HG03469 (cell line): ENCODE data around the gene ARHGAP8.
"Not testable (repeated sequence)": the region's sequence is repeated elsewhere in the genome, so short reads cannot be mapped to it uniquely, and the experiment has no call there.

ENCODE experiments used
- ATAC-seq: cut with Tn5 transposase; IDR thresholded peaks from one replicate; pipeline ENCODE4 v1.9.1; 2021; ENCODE audit warnings: mild to moderate bottlenecking, moderate library complexity, moderate number of reproducible peaks; ENCODE audit not compliant: unreplicated experiment

ARHGAP8 gene

DNA sequence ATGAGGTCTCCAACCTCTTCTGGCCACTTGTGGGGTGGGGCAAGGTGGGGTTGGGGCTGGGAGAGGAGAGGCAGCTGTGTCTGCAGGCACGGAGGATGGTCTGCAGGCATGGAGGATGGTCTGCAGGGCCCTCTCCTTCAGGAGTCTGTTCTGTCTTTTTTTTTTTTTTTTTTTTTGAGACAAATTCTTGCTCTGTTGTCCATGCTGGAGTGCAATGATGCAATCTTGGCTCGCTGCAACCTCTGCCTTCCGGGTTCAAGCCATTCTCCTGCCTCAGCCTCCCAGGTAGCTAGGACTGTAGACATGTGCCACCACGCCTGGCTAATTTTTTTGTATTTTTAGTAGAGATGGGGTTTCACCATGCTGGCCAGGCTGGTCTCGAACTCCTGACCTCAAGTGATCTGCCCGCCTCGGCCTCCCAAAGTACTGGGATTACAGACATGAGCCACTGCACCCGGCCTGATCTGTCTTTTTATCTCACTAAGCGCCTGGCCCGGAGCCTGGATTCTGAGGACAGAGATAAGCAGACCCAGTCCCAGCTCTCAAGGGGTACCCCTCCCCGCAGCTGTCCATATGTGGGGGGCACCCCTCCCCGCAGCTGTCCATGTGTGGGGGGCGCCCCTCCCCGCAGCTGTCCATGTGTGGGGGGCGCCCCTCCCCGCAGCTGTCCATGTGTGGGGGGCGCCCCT is 47.7 kb downstream of the ARHGAP8 start:
- not testable (repeated sequence) for ATAC-seq

DNA sequence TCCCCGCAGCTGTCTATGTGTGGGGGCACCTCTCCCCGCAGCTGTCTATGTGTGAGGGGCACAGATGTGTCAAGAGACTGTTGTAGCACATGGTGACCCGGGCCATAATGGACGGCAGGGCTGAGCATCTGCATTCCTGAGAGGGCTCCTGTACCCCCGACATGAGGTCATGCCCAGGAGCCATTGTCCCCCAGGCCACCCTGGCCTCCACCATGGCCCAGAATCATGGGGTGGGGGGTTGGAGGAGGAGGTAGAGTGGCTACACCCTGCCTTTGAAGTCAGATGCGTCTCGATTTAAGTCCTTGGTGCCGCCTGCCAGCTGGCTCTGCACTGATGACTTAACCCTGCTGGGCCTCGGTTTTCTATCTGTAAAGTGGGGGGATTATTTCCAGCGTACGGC is 49.1 kb downstream of the ARHGAP8 start:
- no peak for ATAC-seq

DNA sequence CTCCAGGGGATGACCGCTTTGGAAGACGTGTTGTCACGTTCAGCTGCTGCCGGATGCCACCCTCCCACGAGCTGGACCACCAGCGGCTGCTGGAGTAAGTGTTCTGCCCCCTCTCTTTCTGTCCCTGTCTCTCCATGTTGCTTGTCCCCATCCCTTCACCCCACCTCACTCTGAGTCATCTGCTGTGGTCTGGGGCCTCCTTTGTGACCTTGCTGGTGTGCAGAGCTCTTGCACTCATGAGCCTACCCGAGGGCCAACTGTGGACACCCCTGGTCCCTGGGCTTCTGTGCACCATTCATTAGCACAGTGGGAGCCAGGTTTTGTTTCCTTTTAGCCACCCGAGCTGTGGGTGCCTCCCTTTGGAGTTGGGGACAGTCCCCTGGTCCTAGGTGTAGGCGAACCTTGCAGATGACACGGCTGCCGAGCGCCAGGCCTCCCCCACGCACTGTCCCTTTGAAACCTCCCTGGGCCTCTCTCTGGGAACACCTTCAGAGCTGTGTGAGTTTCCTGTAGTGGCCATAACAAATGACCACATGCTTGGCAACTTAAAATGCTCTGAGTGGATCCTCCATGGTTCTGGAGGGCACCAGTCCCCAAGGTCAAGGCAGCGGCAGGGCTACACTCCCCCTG is 49.8 kb downstream of the ARHGAP8 start:
- no peak for ATAC-seq

DNA sequence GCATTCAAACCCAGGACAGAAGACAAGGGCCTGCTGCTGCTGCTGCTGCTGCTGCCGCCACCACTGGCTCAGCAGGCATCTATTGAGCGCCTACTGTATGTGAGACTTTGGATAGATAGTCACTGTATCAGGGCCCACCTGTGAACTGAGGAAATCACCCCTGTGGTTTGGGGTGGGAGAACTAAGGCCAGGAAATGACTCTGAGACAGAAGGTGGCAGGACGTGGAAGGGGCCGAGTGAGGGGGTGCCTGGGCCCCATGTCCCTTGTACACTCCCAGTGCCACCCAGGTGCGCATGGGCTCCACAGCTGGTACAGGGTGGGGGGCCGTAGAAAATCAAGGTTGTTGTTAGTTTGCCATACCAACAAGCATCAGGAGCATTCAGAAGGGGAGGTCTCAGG is 50.6 kb downstream of the ARHGAP8 start:
- ATAC-seq, result no peak

DNA sequence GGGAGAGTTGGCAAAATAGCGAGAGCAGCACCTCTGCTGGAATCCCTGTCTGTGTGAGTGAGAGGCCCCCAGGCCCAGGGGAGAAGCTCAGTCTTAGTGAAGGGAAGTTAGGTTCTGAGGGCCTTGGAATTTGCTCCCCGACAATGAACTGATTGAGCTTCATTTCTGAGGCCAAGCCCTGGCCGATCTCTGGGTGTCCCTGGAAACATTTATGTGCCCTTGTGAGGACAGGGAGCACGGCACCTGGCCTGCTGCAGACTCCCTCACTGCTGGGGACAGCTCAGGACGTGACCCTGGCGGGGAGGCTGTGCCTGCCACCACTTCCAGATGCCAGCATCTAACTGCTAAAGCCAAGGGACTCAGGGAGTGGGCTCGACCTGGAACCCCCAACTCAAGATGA is 52.0 kb downstream of the ARHGAP8 start:
- no peak for ATAC-seq

DNA sequence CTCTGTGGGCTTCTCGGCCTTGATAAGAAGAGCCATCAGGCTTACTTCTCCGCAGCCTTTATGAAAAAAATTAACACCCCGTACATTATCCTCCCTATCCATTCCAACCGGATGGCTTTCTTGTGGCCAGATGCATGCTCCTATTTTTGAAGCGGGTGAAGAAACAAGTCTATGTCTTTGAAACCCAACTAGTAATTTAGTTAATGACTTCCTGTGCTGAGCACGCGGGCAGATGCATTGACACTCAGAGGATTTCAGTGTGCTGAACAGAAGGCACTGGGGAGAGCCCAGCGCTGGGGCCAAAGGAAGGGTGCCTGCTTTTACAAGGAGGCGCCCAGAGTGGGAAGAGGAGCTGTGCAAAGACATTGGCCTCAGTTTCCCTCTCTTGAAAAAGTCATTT is 53.3 kb downstream of the ARHGAP8 start:
- ATAC-seq, result no peak

DNA sequence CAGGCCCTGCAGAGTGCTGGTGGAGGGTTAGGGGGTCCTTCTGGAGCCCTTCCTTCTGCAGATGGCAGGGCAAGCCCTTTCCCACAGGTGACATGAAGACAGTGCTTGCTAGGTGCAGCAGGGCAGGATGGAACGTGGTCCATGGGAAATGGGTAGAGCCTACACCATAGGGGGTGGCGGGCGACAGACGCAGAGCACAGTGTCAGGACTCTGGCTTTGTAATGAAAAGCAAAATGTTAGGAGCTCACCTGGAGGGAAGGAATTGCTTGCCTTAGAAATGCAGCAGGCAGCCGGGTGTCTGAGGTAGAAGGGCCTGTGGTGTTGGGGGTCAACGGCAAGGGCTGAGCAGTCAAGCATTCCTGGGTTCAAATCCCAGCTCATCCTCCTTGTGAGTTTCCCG is 54.9 kb downstream of the ARHGAP8 start:
- no peak for ATAC-seq

DNA sequence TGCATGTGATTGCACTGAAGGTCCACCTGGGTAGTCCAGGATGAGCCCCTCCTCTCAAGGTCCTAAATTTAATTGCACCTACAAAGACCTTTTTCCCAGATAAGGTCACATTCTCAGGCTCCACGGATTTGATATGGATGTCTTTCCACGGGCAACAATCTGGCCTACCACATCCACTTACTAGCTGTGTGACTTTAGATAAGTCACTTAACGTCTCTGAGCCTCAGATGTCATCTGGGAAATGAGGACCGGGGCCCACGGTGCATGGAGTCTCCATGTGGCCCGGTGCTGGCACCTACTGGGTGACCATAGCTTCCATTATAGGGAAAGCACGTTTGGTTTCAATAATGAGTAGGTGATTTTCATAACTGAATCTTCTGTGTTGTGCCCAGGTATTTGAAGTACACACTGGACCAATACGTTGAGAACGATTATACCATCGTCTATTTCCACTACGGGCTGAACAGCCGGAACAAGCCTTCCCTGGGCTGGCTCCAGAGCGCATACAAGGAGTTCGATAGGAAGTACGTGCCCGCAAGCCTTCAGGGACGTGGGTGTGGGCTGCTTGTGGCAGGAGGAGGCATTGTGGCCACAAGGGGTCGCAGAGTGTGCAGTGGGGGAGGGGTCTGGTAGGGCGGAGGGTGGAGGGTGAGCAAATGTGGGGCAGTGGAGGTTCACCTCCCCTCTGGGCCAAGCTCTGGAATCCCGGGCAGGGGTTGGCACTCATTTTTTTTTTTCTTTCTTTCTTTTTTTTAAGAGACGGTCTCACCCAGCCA is 55.7 kb downstream of the ARHGAP8 start:
- no peak for ATAC-seq

DNA sequence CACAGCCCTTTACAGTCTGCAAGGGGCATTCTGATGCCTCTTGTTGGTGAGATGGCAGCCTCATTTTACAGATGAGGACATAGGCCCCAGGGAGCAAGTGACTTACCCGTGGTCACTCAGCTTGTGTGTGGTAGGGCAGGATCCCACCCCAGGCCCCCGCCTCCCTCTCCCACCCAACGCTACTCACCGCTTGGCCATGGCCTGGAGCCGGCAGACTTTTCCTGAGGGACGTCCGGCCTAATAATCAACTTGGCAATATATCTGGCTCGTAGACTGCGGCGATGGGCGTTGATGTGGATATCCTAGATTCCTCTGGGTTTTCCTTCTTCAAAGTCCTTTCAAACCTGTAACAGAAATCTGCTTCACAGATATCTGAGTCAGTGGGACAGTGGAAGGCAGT is 57.1 kb downstream of the ARHGAP8 start:
- no peak for ATAC-seq

DNA sequence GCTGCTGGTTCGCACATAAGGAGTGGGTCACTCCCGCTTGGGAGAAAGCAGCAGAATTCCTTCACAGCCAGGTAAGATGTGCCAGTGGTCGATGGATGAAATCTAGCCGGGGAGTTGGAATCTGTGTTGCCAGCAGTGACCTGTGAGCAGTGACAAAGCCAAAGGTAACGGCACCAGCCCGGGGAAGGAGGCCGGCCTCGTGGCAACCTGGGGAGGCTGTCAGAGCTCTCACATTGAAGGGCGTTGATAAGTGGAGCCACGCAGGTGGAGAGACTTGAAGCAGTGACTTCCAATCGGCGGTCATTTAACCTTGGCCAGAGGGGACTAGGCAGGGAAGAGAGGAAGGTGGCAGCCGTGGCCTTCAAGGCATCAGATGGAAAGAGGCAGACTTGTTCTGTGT is 58.8 kb downstream of the ARHGAP8 start:
- no peak for ATAC-seq

DNA sequence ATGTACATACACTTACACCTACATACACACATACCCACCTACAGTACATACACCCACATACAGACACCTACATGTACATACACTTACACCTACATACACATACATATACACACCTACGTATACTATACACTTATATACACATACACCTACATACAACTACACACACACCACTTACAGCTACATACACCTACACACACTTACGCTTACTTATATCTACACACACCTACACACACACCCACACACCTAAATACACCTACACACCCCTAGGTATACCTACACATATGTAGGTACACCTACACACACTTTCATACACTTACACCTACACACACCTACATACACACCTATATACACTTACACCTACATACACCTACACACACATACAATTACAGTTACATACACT is 61.0 kb downstream of the ARHGAP8 start:
- ATAC-seq, result no peak

DNA sequence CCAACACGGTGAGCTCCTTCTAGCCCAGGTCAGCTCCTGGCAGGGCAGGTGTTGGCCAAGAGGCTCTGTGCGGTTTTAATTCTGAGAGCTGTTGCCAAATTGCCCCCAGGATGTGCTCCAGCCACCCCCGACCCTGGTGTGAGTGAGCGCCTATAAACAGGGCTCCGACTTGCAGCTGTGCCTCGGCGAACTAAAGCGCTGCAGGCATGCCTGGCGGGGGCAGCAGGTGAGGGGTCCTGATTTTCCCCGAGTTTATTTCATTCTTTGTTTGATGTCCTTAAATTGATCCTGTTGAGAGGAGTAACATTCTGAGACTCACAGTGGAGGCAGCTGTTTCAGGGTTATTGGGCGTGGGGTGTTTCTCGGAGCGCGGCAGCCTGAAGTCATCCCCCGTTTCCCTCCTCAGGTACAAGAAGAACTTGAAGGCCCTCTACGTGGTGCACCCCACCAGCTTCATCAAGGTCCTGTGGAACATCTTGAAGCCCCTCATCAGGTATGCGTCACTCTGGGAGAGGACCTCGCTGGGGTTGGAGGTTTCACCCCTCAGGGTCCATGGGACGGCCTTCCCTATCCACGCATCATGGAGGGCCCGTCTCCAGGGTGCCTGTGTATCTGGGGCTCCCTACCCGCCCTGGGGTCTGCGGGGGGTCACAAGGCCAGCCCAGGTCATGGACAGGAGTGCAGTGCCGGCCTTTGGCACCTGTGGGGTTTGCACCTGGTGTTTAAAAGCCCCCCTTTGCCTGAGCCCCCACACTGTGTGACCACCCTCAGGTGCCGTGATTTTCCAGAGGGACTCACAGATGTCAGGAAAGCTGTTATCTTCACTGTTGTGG is 62.1 kb downstream of the ARHGAP8 start:
- no peak for ATAC-seq

DNA sequence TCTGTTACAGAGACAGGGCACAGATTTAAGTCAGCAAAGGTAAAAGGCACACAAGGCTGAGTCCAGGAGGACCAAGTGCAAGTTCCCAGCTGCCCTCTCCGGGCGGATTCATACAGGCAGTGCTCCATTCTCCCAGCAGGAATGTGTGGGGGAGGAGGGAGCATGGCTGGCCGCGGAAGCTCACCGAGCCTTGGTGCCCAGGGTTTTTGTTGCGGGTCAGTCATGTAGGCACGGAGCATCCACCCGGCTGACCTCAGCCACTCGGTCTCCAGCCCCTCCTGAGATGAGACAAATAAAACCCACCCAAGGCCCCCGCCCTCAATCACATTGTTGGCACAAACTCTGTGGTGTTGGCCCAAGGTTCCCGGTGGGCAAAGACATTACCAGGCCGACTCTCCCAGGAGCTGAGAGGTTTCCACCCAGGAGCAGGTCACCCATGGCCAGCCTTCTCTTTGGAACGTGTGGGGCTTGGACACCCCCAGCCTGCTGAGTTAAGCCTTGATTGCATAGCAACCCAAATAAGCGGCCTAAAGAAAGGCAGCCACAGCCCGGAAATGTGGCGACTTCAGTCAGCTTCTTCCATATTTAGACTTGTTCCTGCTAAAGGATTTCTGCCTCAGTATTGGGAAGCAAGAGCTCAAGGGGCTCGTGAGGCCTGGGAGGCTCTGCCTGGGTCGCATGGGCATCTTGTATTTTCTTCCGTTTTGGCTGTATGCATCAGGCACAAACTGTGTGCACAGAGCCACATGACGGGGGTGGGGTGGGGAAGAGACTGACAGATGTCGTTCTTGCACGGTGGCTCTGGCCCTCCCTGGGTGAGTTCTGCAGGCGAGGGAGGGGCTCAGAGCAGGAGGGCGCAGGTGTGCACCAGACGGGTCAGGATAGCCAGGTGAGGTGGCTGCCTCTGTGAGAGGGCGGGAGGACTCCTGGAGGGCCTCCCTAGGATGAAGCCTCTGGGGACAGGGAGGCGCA is 63.0 kb downstream of the ARHGAP8 start:
- ATAC-seq, result no peak

DNA sequence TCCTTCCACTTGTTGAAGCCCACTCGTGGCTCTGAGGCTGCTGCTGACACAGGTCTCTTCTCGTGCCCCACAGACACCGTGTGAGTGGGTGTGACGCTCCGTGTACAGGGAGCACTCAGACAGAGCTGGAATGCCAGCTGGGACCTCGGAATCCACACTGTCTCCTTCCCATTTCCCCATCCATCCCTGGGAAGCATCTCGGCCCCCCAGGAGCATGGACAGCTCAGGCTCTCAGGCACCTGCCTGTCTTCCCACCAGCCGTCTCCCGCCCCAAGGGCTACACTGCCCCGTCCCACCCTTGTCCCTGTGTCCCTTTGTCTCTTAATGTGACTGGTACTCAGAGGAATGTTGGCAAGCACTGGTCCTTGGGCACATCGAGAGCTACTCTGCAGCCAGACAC is 63.8 kb downstream of the ARHGAP8 start:
- ATAC-seq, result no peak

DNA sequence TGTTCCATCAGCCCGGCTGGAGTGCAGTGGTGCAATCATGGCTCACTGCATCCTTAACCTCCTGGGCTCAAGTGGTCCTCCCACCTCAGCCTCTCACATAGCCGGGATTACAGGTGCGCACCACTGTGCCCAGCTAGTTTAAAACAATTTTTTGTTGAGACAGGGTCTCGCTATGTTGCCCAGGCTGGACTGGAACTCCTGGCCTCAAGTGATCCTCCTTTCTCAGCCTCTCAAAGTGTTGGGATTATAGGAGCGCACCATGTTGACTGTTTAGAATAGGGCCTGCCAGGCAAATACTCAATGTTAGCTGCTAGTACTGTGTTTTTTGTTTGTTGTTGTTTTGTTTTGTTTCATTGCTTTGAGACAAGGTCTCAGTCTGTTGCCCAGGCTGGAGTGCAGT is 66.4 kb downstream of the ARHGAP8 start:
- ATAC-seq, result no peak

DNA sequence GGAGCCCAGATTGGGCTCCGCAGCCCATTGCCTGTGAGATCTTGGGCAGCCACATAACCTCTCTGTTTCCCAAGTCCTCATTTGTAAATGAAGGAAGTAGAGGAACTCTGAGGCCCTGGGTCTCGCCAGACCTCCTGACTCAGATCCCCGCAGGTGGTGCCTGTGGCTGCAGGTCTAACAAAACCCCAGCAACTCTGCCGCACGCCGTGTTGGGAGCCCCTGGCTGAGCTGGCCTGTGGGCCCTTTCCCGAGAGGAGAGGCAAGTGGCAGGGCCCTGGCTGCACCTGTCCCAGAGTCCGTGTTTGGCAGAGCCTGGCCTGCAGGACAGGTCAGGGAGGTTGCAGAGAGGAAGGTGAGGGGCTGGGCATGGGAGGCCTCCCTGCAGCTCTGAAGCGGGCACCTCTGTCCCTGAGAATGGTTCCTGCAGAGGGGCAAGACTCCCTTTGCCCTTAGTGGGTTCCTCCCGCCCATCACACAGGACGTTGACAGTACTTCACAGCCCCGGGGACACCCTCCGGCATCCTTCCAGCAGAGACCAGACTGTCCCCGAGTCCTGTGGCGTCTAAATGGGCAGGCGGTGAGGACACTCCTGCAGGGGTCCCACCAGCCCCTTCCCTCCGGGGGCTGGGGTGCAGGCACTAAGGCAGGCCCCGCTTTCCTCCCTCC is 67.7 kb downstream of the ARHGAP8 start:
- no peak for ATAC-seq

DNA sequence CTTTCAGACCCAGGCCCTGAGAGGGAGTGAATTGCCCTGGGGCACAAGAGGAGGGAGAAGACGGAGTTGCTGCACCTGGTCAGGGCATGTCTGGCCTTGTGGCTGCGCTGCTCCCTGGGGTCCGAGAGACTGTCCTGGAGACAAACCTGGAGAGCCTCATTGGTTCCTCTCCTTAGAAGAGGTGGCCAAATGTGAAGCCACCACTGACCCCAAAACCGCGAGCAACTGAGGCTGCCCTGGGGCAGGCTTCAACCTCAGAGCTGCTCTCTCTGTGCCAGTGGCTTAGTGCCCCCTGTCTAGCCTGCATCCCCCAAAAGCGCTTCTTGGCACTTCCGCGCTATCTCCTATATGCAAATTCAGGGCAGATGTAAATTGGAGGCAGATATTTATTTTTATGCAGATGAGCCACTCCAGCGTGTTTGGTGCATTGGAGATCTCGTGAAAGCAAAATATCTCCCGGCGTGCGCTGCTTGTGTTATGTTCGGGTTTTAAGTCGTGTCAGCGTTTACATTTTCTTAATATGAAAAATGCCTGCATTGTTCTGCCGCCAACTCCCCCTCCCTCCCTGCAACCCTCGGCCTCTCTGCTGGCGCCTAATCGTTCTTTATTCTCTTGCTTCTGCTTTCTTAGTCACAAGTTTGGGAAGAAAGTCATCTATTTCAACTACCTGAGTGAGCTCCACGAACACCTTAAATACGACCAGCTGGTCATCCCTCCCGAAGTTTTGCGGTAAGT is 69.5 kb downstream of the ARHGAP8 start:
- ATAC-seq, result no peak

DNA sequence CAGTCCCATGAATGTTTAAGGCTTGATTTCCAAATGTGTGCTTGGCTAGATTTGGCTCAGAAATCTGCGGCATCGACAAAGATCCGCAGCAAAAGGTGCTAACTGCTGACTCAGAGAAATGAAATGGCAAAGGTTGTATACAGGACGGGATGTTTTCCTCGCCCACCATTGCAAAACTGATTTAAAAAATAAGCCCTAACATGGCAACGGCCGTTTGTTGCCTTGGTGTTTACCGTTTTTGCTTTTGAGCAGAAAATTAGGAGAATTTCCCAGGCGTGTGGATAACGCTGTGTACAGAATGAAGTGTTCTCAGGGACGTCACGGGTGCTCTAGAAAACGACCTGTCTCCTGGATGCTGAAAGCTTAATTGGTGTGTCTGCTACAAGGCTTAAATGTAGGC is 70.2 kb downstream of the ARHGAP8 start:
- no peak for ATAC-seq

DNA sequence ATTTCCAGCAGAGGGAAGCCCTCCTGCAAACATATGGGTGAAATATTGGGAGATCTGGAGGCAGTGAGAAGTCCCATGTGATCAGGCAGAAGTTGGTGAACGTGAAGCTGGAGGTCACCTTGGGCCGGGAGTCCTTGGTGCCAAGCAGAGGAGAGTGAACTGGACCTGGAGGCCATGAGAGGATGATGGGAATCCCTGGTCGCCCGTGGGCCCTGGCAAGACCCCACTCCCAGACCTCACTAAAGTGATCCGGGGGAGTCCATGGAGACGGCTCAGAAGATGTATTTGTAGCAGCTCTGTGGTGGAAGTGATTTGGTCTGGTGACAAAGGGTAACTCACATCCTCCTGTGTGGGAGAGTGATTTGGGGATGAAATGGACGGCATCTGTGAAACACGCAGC is 71.0 kb downstream of the ARHGAP8 start:
- ATAC-seq, result no peak
